Stomach (tissue), 4 donors: ENCODE results near the gene CDKN1B.

Source experiments
- CTCF ChIP-seq, 7 experiments: fragments of 450-650 bp in 4 of 7; fragments of 200-600 bp in 3 of 7; sonication (generic) in 3 of 7; IDR thresholded peaks; one replicate each; pipeline ENCODE4 v1.5.1; 2016 to 2019; ENCODE audit warnings: antibody characterized with exemption in 7 of 7, control low read depth in 2 of 7, mild to moderate bottlenecking in 1 of 7
- EP300 ChIP-seq: sonication (generic); formaldehyde crosslinking; IDR thresholded peaks from one replicate; pipeline ENCODE4 v1.6.1; 2017; ENCODE audit warnings: antibody characterized with exemption
- POLR2A ChIP-seq, 4 donors: fragments of 450-650 bp; IDR thresholded peaks; one replicate each; pipeline ENCODE4 v1.6.1; 2016; ENCODE audit warnings: antibody characterized with exemption in 4 of 4, control low read depth in 2 of 4, mild to moderate bottlenecking in 1 of 4, moderate library complexity in 1 of 4

- TF ChIP-seq CTCF (IDR thresholded peaks at IDR 0.05) = no peak
- no peak for TF ChIP-seq POLR2A (IDR thresholded peaks at IDR 0.05)
- no peak for TF ChIP-seq EP300
Measured at GRCh38 chr12:12671850-12672660, 45.1 kb upstream of the CDKN1B start.
